ENCODE measurements around the gene ABHD17C. TPM values are rescaled to one million over a fixed set of nuclear protein-coding genes. Genes with fewer than 3 reads are reported as not detected.

The ABHD17C gene
- total RNA-seq, 2 donors from 2014 or later: 3.6 to 5.3 TPM

DNA sequence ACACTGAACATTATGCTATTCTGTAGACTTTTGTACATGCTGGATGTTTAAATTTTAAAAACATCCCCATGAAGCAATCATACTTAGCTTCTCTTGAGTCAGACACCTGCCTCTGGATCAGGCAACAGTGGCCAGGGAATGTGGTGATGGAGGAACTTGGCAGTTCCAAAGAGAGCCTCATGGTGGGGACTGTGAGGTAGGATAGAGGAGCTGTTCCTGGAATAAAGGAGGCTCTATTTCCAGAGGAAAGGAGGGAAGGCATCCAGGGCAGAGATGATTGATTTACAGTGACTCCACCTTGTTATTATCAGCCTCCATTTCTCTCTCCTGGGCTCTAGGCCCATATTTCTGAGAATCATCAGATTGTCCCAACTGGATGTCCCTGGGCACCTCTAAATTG, 35.0 kb upstream of the ABHD17C start:
- Histone ChIP-seq H3K4me3 (no peak overlapping the region), H3K9me3 (no peaks in the 10 kb centered on the region), H3K27me3 (no peaks in the 10 kb centered on the region), H3K27ac (no peak overlapping the region), H3K4me1 (no peaks in the 10 kb centered on the region), H3K36me3 (replicated peaks in 1 of 2; ENCODE audit: insufficient read depth in 1 of 2, low read depth in 2 of 2) (no peaks in the 10 kb centered on the region)
- no peak for TF ChIP-seq POLR2A (IDR thresholded peaks at IDR 0.05)
- TF ChIP-seq, protein P1, sequence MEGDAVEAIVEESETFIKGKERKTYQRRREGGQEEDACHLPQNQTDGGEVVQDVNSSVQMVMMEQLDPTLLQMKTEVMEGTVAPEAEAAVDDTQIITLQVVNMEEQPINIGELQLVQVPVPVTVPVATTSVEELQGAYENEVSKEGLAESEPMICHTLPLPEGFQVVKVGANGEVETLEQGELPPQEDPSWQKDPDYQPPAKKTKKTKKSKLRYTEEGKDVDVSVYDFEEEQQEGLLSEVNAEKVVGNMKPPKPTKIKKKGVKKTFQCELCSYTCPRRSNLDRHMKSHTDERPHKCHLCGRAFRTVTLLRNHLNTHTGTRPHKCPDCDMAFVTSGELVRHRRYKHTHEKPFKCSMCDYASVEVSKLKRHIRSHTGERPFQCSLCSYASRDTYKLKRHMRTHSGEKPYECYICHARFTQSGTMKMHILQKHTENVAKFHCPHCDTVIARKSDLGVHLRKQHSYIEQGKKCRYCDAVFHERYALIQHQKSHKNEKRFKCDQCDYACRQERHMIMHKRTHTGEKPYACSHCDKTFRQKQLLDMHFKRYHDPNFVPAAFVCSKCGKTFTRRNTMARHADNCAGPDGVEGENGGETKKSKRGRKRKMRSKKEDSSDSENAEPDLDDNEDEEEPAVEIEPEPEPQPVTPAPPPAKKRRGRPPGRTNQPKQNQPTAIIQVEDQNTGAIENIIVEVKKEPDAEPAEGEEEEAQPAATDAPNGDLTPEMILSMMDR (IDR thresholded peaks at IDR 0.05): peak in 6 of 7 experiments; percentile 20 to 51 (median 36)
- DNase-seq (peak in 3 of 4 donors; percentile 15 to 37 (median 21)), ATAC-seq (peak; percentile 65)
- intact Hi-C loops (cut with DNase I): loop anchor here (5.0 kb wide), 1 partner anchor 127 kb away; no protein-coding TSS in a partner anchor

GRCh38 chr15:80662129-80662528, 33.0 kb upstream of the ABHD17C start:
- no peaks in the 10 kb centered on the region for H3K9me3 ChIP-seq
- H3K4me1 ChIP-seq: no peaks in the 10 kb centered on the region
- H3K36me3 ChIP-seq (replicated peaks in 1 of 2; ENCODE audit: insufficient read depth in 1 of 2, low read depth in 2 of 2): no peaks in the 10 kb centered on the region
- no peaks in the 10 kb centered on the region for H3K27me3 ChIP-seq
- WGBS, 2 donors: 34 to 50% methylated on average over 1 of the region's 1 CpG
- no peak overlapping the region for H3K27ac ChIP-seq
- TF ChIP-seq POLR2A (IDR thresholded peaks at IDR 0.05): no peak
- TF ChIP-seq, protein P1 (IDR thresholded peaks at IDR 0.05): no peak
- no peak for DNase-seq
- no peak for ATAC-seq
- intact Hi-C loops (cut with DNase I): loop anchor here (5.0 kb wide), 1 partner anchor 125 kb away; no protein-coding TSS in a partner anchor
- H3K4me3 ChIP-seq: no peak overlapping the region

DNA sequence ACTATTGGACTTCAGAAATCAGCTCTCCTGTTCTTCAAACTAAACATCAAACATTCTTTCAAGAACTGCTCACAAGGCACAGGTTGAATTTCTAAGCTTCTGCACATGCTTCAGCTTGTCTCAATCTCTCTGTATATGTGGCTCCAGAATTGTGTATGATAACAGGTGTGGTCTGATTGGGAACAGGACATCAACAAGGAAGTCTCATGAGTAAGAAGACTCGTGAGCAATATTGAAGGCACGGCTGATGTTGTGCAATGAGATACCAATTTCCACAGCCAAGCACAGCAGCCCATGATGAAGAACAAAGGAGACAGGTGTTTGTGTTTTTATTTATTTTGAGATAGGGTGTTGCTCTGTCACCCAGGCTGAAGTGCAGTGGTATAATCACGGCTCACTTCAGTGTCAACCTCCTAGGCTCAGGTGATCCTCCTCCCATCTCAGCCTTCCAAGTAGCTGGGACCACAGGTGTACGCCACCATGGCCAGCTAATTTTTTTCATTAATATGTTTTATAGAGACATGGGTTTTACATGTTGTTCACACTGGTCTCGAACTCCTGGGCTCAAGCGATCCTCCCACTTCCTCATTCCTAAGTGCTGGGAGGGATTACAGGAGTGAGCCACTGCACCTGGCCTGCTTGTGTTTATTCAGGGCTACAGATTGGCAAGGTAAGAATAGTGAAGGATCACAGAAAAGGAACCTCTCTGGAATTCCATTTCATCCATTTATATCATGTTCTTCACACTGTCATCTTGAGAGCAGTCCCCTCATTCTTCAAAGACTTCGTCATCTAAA, 32.2 kb upstream of the ABHD17C start:
- intact Hi-C loops (cut with DNase I): loop anchor here (5.0 kb wide), 1 partner anchor 124 kb away; no protein-coding TSS in a partner anchor
- no peaks in the 10 kb centered on the region for H3K27me3 ChIP-seq
- TF ChIP-seq, protein P1 (IDR thresholded peaks at IDR 0.05): no peak
- TF ChIP-seq POLR2A (IDR thresholded peaks at IDR 0.05): no peak
- ATAC-seq (no peak), DNase-seq (no peak)
- no peak overlapping the region for H3K4me3 ChIP-seq
- H3K36me3 ChIP-seq (replicated peaks in 1 of 2; ENCODE audit: insufficient read depth in 1 of 2, low read depth in 2 of 2): no peaks in the 10 kb centered on the region
- H3K4me1 ChIP-seq: no peaks in the 10 kb centered on the region
- 62 to 68% methylated on average over 7 of the region's 7 CpGs for WGBS, 2 donors
- H3K9me3 ChIP-seq: no peaks in the 10 kb centered on the region
- H3K27ac ChIP-seq: no peak overlapping the region

DNA sequence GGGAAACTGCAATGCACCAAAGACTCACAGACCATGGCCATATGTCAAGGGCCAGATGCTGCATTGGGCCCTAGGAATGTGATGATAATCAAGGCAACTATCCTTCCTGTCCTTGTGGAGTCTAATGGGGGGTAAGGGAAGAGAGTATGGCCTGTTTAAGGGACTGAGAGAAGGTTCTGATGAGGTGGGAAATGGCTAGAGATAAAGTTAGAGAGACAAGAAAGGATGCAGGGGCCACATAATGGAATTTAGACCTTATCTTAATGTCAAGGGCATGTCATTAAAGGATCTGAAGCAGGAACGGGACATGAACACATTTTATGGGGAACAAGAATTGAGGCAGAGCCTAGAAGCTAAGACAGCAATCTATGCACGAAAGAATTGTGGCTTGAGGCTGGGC, 30.0 kb upstream of the ABHD17C start:
- WGBS, 2 donors: 70 to 76% methylated on average over 2 of the region's 2 CpGs
- Histone ChIP-seq H3K27me3 (no peaks in the 10 kb centered on the region), H3K27ac (no peak overlapping the region), H3K36me3 (replicated peaks in 1 of 2; ENCODE audit: insufficient read depth in 1 of 2, low read depth in 2 of 2) (no peaks in the 10 kb centered on the region), H3K4me1 (no peaks in the 10 kb centered on the region), H3K4me3 (no peak overlapping the region), H3K9me3 (no peaks in the 10 kb centered on the region)
- DNase-seq (no peak), ATAC-seq (no peak)
- intact Hi-C loops (cut with DNase I): no loop called here
- no peak for TF ChIP-seq POLR2A (IDR thresholded peaks at IDR 0.05)
- TF ChIP-seq, protein P1 (IDR thresholded peaks at IDR 0.05): no peak

DNA sequence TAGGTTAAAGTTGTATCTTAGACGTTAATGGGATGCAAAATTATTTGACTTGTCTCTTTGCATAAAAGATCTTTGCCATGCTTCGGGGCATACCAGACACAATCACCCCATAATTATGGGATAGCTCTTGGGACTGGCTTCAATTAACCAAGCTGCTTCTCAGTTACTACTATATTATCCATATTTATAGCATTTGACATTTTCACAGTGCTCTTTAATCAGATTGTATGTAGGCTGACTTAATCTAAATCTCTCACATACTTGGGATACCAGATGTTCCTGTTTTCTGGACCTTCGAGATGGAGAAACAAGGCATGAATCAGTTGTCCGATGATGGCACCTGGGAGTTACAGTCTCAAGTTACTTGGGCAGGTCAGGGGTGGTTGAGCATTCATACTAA, 27.2 kb upstream of the ABHD17C start:
- intact Hi-C loops (cut with DNase I): no loop called here
- no peaks in the 10 kb centered on the region for H3K36me3 ChIP-seq (replicated peaks in 1 of 2; ENCODE audit: insufficient read depth in 1 of 2, low read depth in 2 of 2)
- no peak overlapping the region for H3K27ac ChIP-seq

More for the DNA sequence above, 27.2 kb upstream of the ABHD17C start:
- H3K4me3 ChIP-seq: no peak overlapping the region
- H3K4me1 ChIP-seq: no peaks in the 10 kb centered on the region
- H3K27me3 ChIP-seq: no peaks in the 10 kb centered on the region
- no peak for DNase-seq
- 74% methylated on average over 4 of the region's 4 CpGs for WGBS, 2 donors
- H3K9me3 ChIP-seq: no peaks in the 10 kb centered on the region
- no peak for ATAC-seq
- no peak for TF ChIP-seq POLR2A (IDR thresholded peaks at IDR 0.05)
- TF ChIP-seq, protein P1 (IDR thresholded peaks at IDR 0.05): no peak
